Activated T-cell treated with anti-CD3 and anti-CD28 coated beads, Interleukin-2, amount 50 U/mL, for 24 hours (primary cell): Measurements from ENCODE around the gene SPAG16.

ENCODE experiments used
- DNase-seq: peaks from one replicate; pipeline ENCODE4 v3.0.0-alpha.2; 2020
- H3K27ac Mint-ChIP-seq: 2 replicates; pipeline ENCODE4 v1.8.0; 2020; ENCODE audit warnings: mild to moderate bottlenecking, mixed read lengths
- H3K27me3 Mint-ChIP-seq: 2 replicates; pipeline ENCODE4 v1.8.0; 2020; ENCODE audit warnings: mixed read lengths
- H3K36me3 Mint-ChIP-seq: 2 replicates; pipeline ENCODE4 v1.8.0; 2020; ENCODE audit warnings: low read depth, mixed read lengths
- H3K4me1 Mint-ChIP-seq: 2 replicates; pipeline ENCODE4 v1.8.0; 2020; ENCODE audit warnings: low read depth, mixed read lengths
- H3K4me3 Mint-ChIP-seq: 2 replicates; pipeline ENCODE4 v1.8.0; 2020; ENCODE audit warnings: mild to moderate bottlenecking, moderate library complexity, mixed read lengths
- H3K9me3 Mint-ChIP-seq: 2 replicates; pipeline ENCODE4 v1.8.0; 2020; ENCODE audit warnings: mixed read lengths

The SPAG16 gene

DNA sequence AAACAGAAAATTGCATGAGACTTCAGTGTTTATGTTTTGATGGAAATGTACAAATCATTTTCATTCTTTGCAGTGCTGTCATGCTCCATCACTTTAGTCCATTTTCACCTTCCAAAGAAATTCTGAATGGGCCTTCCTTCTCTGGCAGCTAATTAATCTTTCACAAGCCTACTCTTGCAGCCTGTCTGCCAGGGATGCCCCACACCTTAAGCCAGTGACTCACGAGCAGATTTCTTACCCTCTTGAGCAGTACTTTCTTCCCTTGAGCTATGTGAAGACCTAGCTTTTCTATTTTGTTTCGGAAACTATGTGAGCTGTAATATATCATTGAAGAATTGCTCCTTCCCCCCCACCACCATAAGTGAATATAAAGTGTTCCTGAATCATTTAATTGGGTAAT lies 722.3 kb downstream of the SPAG16 start:
- DNase-seq, result no peak
- no peak overlapping the region for H3K27ac Mint-ChIP-seq
- no peaks in the 10 kb centered on the region for H3K36me3 Mint-ChIP-seq
- no peak overlapping the region for H3K4me3 Mint-ChIP-seq
- H3K9me3 Mint-ChIP-seq, result peaks cover 2% of the 10 kb centered on the region
- no peaks in the 10 kb centered on the region for H3K4me1 Mint-ChIP-seq
- no peaks in the 10 kb centered on the region for H3K27me3 Mint-ChIP-seq

DNA sequence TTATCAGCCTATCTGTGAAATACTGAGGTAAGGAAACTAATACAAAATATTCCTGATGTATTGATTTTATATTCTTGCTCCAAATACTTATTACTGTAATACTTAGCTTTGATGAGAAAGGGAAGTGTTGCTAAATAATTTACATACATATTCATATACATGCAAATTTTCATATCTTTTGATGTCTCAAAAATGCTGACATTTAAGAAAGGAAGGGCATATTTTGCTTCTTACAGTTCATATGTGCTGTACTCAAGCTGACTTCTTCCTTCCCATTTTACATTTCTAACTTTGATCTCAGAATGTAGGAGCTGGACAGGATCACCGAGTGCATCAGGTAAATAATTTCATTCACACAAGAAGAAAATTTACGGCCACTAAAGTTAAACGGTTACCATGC lies 727.4 kb downstream of the SPAG16 start:
- no peak overlapping the region for H3K4me3 Mint-ChIP-seq

DNA sequence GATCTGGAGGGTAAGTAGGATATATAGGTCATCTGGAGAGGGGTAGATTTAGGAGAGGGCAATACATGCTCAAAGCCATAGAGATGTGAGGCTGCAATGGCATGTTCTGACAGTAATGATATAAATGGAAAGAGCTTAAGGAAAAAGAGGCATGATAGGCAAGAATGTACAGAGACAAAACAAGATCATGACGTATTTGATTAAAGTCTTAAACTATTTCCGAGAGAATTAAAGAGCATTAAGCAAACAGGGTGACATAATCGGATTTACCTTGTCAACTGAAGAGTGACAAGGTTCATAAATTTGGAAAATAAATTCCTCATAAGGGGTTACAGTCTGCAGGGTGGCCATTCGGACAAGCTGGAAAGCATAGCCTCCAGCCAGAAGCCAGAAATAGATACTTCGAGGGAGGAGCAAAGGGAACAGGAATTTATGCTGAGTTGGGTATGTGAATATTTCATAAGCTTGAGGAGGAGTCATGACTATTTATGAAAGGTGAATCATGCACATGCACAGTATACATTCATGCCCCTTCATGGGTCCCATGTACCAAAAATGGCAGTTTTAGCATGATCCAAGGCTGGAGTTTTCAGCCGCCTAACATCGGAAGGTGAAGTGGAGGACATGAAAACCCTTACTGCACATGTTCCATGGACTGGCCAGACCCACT lies 730.4 kb downstream of the SPAG16 start:
- H3K27me3 Mint-ChIP-seq, result no peaks in the 10 kb centered on the region
- no peak overlapping the region for H3K4me3 Mint-ChIP-seq
- no peak for DNase-seq
- no peaks in the 10 kb centered on the region for H3K4me1 Mint-ChIP-seq
- no peak overlapping the region for H3K27ac Mint-ChIP-seq
- no peaks in the 10 kb centered on the region for H3K9me3 Mint-ChIP-seq
- H3K36me3 Mint-ChIP-seq, result no peaks in the 10 kb centered on the region

More for the DNA sequence above, 727.4 kb downstream of the SPAG16 start:
- Mint-ChIP-seq H3K27ac (no peak overlapping the region), H3K27me3 (no peaks in the 10 kb centered on the region), H3K9me3 (no peaks in the 10 kb centered on the region), H3K36me3 (no peaks in the 10 kb centered on the region), H3K4me1 (no peaks in the 10 kb centered on the region)
- DNase-seq, result no peak

DNA sequence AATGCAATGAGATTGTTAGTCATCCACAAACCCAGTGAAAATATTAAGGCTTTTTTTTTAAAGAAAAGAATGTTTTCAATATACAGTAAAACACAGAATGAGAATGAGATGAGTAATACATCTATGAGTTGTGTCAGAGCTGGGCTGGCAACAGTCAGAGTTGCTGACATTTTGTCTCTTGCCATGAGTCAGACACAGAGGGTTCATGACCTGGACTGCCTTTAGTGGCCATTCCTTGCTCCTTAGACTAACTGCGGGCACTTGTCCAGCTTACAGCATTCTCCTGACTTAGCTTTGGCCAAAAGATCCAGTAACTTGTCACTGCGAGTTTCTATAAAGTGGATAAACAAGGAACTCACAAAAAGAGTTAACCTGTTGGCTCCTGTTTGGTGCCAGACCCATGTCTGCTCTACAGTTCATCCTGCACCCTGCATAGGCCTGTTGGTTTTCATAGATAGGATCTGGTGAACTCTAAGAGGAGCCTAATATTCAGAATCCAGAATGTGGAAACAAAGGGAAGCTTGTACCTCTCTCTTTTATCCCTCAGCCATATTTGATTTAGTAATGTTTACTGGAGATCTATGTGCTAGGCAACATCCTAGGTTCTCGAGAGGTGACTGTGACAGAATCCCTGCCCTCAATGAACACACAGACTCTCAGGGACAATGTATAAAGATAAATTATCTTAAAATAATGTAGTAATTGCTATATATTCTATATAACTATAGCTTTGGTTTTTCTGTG lies 735.1 kb downstream of the SPAG16 start:
- Mint-ChIP-seq H3K4me3 (no peak overlapping the region), H3K27me3 (no peaks in the 10 kb centered on the region), H3K27ac (no peak overlapping the region), H3K36me3 (no peaks in the 10 kb centered on the region), H3K4me1 (no peaks in the 10 kb centered on the region), H3K9me3 (peaks cover 5% of the 10 kb centered on the region)
- DNase-seq, result no peak

DNA sequence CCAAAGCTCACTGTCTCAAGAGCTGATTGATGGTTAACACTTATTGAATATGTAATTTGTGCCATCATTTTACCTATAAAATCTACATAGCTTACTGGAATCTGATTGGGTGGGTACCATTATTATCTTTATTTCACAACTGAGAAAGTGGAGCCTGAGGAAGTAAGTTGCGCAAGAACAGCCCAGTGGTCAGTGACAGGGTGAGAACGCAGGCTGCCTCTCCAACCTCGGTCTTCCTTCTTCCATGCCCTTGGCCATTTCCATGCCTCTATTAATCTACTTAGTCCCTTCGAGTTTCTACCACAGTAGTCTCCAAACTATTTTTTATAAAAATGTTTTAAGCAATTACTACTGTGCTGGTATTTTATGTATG lies 735.7 kb downstream of the SPAG16 start:
- DNase-seq, result no peak
- Mint-ChIP-seq H3K36me3 (no peaks in the 10 kb centered on the region), H3K27me3 (no peaks in the 10 kb centered on the region), H3K4me3 (no peak overlapping the region), H3K9me3 (peaks cover 5% of the 10 kb centered on the region), H3K27ac (no peak overlapping the region), H3K4me1 (no peaks in the 10 kb centered on the region)

DNA sequence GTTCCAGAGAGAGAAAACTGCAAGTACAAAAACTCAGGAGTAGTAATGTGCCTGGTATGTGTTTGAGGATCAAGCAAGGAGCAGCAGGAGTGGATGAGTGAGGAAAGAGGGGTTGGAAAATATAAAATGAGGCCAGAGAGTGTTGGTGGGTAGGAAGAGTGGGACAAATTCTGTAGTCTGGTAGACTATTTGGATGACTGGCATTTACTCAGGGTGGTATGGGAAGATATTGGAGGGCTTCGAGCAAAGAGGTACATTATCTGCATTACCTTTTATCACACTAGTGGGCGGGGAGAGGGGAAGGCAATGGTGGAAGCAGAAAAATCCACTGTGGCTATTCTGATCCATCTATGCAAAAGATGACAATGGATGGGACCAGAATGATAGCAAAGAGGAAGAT lies 744.9 kb downstream of the SPAG16 start:
- no peaks in the 10 kb centered on the region for H3K4me1 Mint-ChIP-seq
- H3K27ac Mint-ChIP-seq, result no peak overlapping the region
- H3K36me3 Mint-ChIP-seq, result no peaks in the 10 kb centered on the region
- H3K9me3 Mint-ChIP-seq, result no peaks in the 10 kb centered on the region
- H3K27me3 Mint-ChIP-seq, result no peaks in the 10 kb centered on the region
- no peak overlapping the region for H3K4me3 Mint-ChIP-seq
- DNase-seq, result no peak

DNA sequence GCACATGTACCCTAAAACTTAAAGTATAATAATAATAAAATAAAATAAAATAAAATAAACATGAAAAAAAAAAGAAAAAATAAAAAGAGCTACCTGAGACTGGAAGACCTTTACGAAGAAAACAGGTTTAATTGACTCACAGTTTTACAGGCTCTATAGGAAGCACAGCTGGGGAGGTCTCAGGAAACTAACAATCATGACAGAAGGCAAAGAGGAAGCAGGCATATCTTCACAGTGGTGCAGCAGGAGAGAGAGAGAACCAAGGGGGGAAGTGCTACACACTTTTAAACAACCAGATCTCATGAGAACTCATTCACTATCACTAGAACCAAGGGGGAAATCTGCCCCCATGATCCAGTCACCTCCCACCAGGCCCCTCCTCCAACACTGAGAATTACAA lies 747.3 kb downstream of the SPAG16 start:
- no peaks in the 10 kb centered on the region for H3K9me3 Mint-ChIP-seq
- no peak overlapping the region for H3K27ac Mint-ChIP-seq
- H3K27me3 Mint-ChIP-seq, result no peaks in the 10 kb centered on the region
- no peak overlapping the region for H3K4me3 Mint-ChIP-seq
- no peaks in the 10 kb centered on the region for H3K4me1 Mint-ChIP-seq
- no peak for DNase-seq
- no peaks in the 10 kb centered on the region for H3K36me3 Mint-ChIP-seq

DNA sequence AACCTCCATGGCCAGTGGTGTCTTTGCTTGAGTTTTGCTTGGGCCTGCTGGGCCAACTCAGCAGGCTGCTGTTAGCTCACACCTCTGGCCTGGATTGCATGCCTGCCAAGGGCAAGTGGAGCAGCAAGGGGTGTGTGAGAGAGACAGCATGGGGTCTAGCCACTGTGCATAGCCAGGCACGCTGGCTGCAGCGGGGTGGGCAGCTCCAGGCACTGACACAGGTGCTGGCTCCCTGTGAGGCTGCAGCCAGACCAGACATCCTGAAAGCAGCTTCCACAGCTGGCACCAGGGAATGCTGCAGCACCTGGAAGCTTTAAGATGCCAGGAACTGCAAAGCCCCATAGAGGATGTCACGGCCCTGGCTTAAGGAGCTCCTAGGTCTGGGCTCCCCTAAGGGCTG lies 750.2 kb downstream of the SPAG16 start:
- DNase-seq, result no peak
- no peak overlapping the region for H3K4me3 Mint-ChIP-seq
- H3K9me3 Mint-ChIP-seq, result no peaks in the 10 kb centered on the region
- H3K36me3 Mint-ChIP-seq, result no peaks in the 10 kb centered on the region
- no peaks in the 10 kb centered on the region for H3K27me3 Mint-ChIP-seq
- no peaks in the 10 kb centered on the region for H3K4me1 Mint-ChIP-seq
- no peak overlapping the region for H3K27ac Mint-ChIP-seq

DNA sequence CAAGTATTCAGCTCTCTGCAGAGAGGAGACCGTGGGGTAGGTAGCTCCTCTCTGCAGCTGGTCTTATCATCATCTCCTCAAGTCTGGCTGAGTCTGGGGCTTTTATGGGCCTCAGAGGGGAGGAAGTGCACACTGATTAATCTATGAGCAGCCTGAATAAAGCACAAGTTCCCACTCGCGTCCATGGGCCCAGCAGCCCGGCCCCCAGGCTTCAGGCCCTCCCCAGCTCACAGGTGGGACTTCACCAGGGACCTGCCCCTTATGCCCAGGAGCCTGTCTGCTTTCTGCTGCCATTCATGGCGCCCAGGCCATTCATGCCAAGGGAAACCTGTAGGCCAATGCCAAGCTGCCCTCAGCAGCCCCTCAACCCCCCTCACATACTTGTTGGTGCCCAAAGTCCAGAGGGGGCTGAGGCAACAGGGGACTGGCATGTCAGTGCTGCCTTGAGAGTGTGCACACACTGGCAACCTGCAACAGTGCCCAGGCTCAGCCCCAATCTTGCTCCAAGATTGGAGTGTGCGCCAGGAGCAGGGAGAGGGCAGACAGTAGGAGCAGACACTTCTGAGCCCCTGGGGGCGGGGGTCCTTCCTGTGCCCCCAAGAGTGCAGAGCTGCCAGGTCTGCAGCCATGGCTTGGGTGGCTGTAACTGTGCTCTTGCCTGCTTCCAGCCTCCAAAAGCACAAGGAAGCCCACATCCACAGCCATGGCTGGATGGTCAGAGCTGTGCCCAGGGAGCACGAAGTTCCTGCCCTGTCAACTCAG lies 751.0 kb downstream of the SPAG16 start:
- DNase-seq, result no peak
- no peaks in the 10 kb centered on the region for H3K4me1 Mint-ChIP-seq
- peaks cover 2% of the 10 kb centered on the region for H3K9me3 Mint-ChIP-seq
- no peak overlapping the region for H3K27ac Mint-ChIP-seq
- H3K36me3 Mint-ChIP-seq, result no peaks in the 10 kb centered on the region
- H3K4me3 Mint-ChIP-seq, result no peak overlapping the region
- H3K27me3 Mint-ChIP-seq, result no peaks in the 10 kb centered on the region

DNA sequence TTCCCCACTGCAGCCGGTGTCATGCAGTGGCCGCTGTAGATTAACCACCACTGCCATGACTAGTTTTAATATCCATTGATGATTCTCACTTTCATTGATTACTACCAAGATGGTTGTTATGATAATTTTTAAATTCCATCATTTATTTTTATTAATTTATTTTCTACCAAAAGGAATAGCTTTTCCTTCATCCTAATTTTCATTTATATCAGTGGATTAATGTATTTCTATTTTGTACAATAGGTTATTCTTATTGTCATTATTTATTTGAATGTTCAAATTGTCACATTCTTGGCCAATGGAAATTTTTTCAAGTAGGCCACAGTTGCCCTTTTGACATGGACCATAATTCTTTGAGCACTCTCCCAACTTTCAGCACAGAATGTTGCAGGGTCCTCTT lies 751.7 kb downstream of the SPAG16 start:
- no peak overlapping the region for H3K27ac Mint-ChIP-seq

DNA sequence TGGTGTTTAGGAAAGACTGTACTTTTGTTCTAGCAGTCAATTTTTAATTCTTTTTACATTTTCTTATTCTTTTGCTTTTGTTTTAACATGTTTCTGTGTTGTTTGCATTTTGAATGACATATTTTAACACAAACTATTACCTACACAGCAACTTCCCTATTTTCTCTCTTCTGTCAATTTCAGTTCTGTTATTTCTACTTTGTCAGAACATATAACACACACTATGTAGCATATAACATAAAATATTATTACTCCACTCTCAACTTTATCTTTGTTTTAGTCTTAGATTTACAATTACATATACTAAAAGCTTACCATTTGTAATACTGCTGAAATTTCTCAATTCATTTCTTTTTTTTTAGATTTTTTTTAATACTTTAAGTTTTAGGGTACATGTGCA lies 753.9 kb downstream of the SPAG16 start:
- no peak overlapping the region for H3K4me3 Mint-ChIP-seq
- H3K36me3 Mint-ChIP-seq, result no peaks in the 10 kb centered on the region
- H3K27ac Mint-ChIP-seq, result no peak overlapping the region
- DNase-seq, result no peak
- H3K4me1 Mint-ChIP-seq, result no peaks in the 10 kb centered on the region
- no peaks in the 10 kb centered on the region for H3K27me3 Mint-ChIP-seq
- peaks cover 9% of the 10 kb centered on the region for H3K9me3 Mint-ChIP-seq

More for the DNA sequence above, 751.7 kb downstream of the SPAG16 start:
- no peak for DNase-seq
- Mint-ChIP-seq H3K9me3 (peaks cover 2% of the 10 kb centered on the region), H3K4me1 (no peaks in the 10 kb centered on the region), H3K4me3 (no peak overlapping the region), H3K27me3 (no peaks in the 10 kb centered on the region), H3K36me3 (no peaks in the 10 kb centered on the region)

DNA sequence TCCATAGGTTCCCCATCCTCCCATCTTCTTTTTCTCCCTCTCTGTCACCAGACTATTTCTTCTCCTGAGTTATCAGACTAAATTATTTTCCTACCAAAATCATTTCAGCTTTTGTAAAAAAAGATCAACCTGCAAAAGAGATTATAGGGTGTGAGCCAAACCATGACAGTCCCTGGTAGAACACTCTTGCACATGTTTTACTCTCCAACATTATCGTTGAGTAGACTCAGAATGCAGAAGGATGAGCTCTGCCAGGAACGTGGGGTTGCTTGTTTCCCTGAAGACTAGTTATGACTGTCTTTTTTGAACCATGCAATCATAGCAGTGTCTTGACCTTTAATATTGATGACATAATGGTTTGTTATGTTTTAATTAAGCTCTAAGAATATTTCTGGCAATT lies 766.5 kb downstream of the SPAG16 start:
- DNase-seq, result no peak
- Mint-ChIP-seq H3K36me3 (no peaks in the 10 kb centered on the region), H3K9me3 (peaks cover 8% of the 10 kb centered on the region), H3K27me3 (no peaks in the 10 kb centered on the region), H3K27ac (no peak overlapping the region), H3K4me3 (no peak overlapping the region), H3K4me1 (no peaks in the 10 kb centered on the region)

DNA sequence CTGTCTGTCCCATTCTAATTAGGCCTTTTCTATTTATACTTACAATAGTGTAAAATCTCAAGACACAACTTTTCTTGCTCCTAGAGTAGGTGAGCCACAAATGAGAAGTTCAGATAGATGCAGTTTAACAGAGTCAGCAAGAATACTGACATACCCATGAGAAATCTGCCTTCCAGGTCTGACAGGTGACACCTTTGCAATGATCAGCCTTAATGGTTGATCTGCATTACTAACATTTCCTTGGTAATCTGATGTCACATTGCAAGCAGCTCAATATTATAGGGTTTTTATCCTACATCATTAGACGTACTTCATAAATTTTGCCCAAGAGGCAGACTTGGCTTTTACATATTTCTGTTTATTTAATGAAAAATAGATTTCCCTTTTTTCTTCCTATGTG lies 767.3 kb downstream of the SPAG16 start:
- H3K27me3 Mint-ChIP-seq, result no peaks in the 10 kb centered on the region
- no peak overlapping the region for H3K27ac Mint-ChIP-seq
- H3K9me3 Mint-ChIP-seq, result no peaks in the 10 kb centered on the region
- H3K4me3 Mint-ChIP-seq, result no peak overlapping the region
- DNase-seq, result no peak
- no peaks in the 10 kb centered on the region for H3K4me1 Mint-ChIP-seq
- H3K36me3 Mint-ChIP-seq, result no peaks in the 10 kb centered on the region

DNA sequence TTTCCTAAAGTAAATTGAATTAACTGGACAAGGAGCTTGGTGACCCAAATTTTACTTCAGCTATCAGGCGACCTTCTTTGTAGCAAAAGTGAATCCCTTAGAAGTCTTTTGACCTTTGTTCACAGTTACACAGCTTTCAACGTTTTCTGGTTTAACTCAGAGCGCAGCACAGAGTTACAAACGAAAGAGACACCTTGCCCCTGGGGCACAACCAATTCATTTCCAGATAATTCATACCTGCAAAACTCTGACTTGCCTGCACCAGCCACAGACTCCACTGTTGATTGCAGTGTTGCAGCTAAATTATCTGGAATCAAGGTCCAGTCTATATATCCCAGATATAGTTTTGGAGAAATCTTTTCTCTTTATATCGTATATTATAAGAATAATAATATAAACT lies 768.0 kb downstream of the SPAG16 start:
- Mint-ChIP-seq H3K4me3 (no peak overlapping the region), H3K27me3 (no peaks in the 10 kb centered on the region), H3K4me1 (no peaks in the 10 kb centered on the region), H3K36me3 (no peaks in the 10 kb centered on the region), H3K27ac (no peak overlapping the region), H3K9me3 (no peaks in the 10 kb centered on the region)
- no peak for DNase-seq

DNA sequence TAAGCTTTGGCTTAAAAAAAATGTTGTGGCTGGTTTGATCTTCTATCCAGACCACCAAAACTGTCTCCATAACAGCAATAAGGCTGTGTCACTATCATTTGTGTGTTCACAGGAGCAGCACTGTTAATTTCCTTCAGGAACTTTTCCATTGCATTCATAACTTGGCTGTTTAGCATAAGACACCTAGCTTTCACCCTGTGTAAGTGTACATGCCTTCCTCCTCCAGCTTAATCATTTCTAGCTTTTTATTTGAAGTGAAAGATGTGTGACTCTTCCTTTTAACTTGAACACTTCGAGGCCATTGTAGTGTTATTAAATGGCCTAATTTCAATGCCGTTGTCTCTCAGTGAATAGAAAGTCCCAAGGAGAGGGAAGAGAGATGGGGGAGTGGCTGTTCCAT lies 773.7 kb downstream of the SPAG16 start:
- H3K27me3 Mint-ChIP-seq, result no peaks in the 10 kb centered on the region

More for the DNA sequence above, 773.7 kb downstream of the SPAG16 start:
- H3K36me3 Mint-ChIP-seq, result no peaks in the 10 kb centered on the region
- no peak overlapping the region for H3K4me3 Mint-ChIP-seq
- no peak overlapping the region for H3K27ac Mint-ChIP-seq
- no peaks in the 10 kb centered on the region for H3K4me1 Mint-ChIP-seq
- H3K9me3 Mint-ChIP-seq, result peaks cover 2% of the 10 kb centered on the region
- DNase-seq, result no peak
